HepG2 (cell line): ENCODE measurements around the gene ORM1. TPM values are rescaled to one million over a fixed set of nuclear protein-coding genes. Genes with fewer than 3 reads are reported as not detected.

Experiments used
- ATAC-seq: fragments of 200-7000 bp; cut with Tn5 transposase; 3 replicates; pipeline ENCODE4 v1.9.1; 2020; ENCODE audit warnings: mild to moderate bottlenecking, moderate library complexity
- BruUV-seq: library from RNA; stranded (reverse); fragments of 400-500 nt; replicated peaks from 2 replicates; lab custom pipeline; 2021; lab: Mats Ljungman, UMichigan
- CTCF ChIA-PET: fragments of 300-600 bp; formaldehyde crosslinking; extraction: SDS; loops from one replicate; lab custom pipeline; 2021; ENCODE audit warnings: low total read pairs, inconsistent platforms, low intra/inter-chr PET ratio; lab: Yijun Ruan, JAX
- POLR2A ChIA-PET: fragments of 350-600 bp; sonication (Branson Sonifier 250); formaldehyde crosslinking; loops from one replicate; lab custom pipeline; 2020; ENCODE audit warnings: antibody characterized with exemption, inconsistent platforms; lab: Yijun Ruan, JAX
- DNase-seq: peaks from one replicate; pipeline ENCODE4 v3.0.0-alpha.2; 2015; ENCODE audit warnings: low spot score
- FAIRE-seq: peaks from 3 replicates; lab custom pipeline; 2011; peaks lifted over from hg19 to GRCh38; lab: Jason Lieb, UNC
- H2AFZ ChIP-seq: one replicate; pipeline ENCODE4 v1.6.1; 2011; ENCODE audit warnings: low read length, inconsistent platforms
- H3K27ac ChIP-seq: fragments of 300-600 bp; 3 replicates; pipeline ENCODE4 v1.8.0; 2011; ENCODE audit warnings: mixed run types, mild to moderate bottlenecking, mixed read lengths, low read length, inconsistent platforms; ENCODE audit not compliant: insufficient read depth; ENCODE audit errors: extremely low read length
- H3K27me3 ChIP-seq, 2 experiments: fragments of 200-600 bp in 1 of 2; 2 replicates in 1 of 2; 3 replicates in 1 of 2; pipeline versions ENCODE4 v1.6.0 to v1.8.0; 2011; ENCODE audit warnings: low read length in 2 of 2, mild to moderate bottlenecking in 2 of 2, moderate library complexity in 2 of 2, inconsistent platforms in 1 of 2; ENCODE audit not compliant: insufficient read depth in 2 of 2, control insufficient read depth in 1 of 2
- H3K36me3 ChIP-seq, 2 experiments: fragments of 200-600 bp in 1 of 2; replicated peaks in 1 of 2; 2 replicates in 1 of 2; 3 replicates in 1 of 2; pipeline versions ENCODE4 v1.5.1 to v1.8.0; 2011; ENCODE audit warnings: low read length in 2 of 2, inconsistent platforms in 1 of 2; ENCODE audit not compliant: insufficient read depth in 2 of 2, control insufficient read depth in 1 of 2
- H3K4me1 ChIP-seq: 2 replicates; pipeline ENCODE4 v1.5.1; 2012; ENCODE audit warnings: low read length, inconsistent platforms; ENCODE audit not compliant: insufficient read depth
- H3K4me2 ChIP-seq: 2 replicates; pipeline ENCODE4 v1.6.0; 2011; ENCODE audit warnings: low read depth, low read length, inconsistent platforms
- H3K4me3 ChIP-seq, 3 experiments: fragments of 200-600 bp in 1 of 3; sonication (generic), shearing (Covaris generic) in 1 of 3; replicated peaks in 1 of 3; 2 replicates each; pipeline ENCODE4 v1.5.1; 2011 to 2016; ENCODE audit warnings: low read length in 3 of 3, inconsistent platforms in 2 of 3, low read depth in 2 of 3, mild to moderate bottlenecking in 2 of 3, control low read depth in 1 of 3, mixed read lengths in 1 of 3; ENCODE audit not compliant: insufficient read depth in 1 of 3
- H3K79me2 ChIP-seq: one replicate; pipeline ENCODE4 v1.6.1; 2011; ENCODE audit warnings: low read length, inconsistent platforms; ENCODE audit not compliant: insufficient read depth
- H3K9ac ChIP-seq: 2 replicates; pipeline ENCODE4 v1.6.0; 2011; ENCODE audit warnings: mild to moderate bottlenecking, low read depth, low read length, inconsistent platforms; ENCODE audit not compliant: insufficient read depth
- H3K9me3 ChIP-seq: 2 replicates; pipeline ENCODE4 v1.5.1; 2012; ENCODE audit warnings: mild to moderate bottlenecking, low read length
- H4K20me1 ChIP-seq: 2 replicates; pipeline ENCODE4 v1.6.0; 2011; ENCODE audit warnings: inconsistent platforms, mild to moderate bottlenecking, low read length, moderate library complexity; ENCODE audit not compliant: insufficient read depth
- ISL2 ChIP-seq: sonication (generic); formaldehyde crosslinking; IDR thresholded peaks from 2 replicates; pipeline ENCODE4 v1.5.0; 2020; ENCODE audit warnings: missing genetic modification reagents
- MLLT10 ChIP-seq: sonication (generic); formaldehyde crosslinking; IDR thresholded peaks from 2 replicates; pipeline ENCODE4 v1.4.0; 2020; ENCODE audit warnings: missing genetic modification reagents
- NFIB ChIP-seq: sonication (generic); formaldehyde crosslinking; IDR thresholded peaks from 2 replicates; pipeline ENCODE4 v1.9.0; 2021; ENCODE audit warnings: missing genetic modification reagents, mild to moderate bottlenecking, borderline replicate concordance
- TBX2 ChIP-seq: sonication (generic); formaldehyde crosslinking; IDR thresholded peaks from 2 replicates; pipeline ENCODE4 v1.5.0; 2020; ENCODE audit warnings: missing genetic modification reagents, mild to moderate bottlenecking, borderline replicate concordance
- ZBTB4 ChIP-seq: sonication (generic); formaldehyde crosslinking; IDR thresholded peaks from 2 replicates; pipeline ENCODE4 v1.4.0; 2020; ENCODE audit warnings: missing genetic modification reagents, mild to moderate bottlenecking, borderline replicate concordance
- ZFP36 ChIP-seq: fragments of 150-350 bp; IDR thresholded peaks from 2 replicates; pipeline ENCODE4 v1.6.1; 2018; ENCODE audit warnings: borderline replicate concordance, low read length, low read depth; ENCODE audit not compliant: partially characterized antibody
- ZNF263 ChIP-seq: sonication (generic); formaldehyde crosslinking; IDR thresholded peaks from 2 replicates; pipeline ENCODE4 v1.4.0; 2020; ENCODE audit warnings: missing genetic modification reagents
- ZNF672 ChIP-seq: sonication (generic); formaldehyde crosslinking; IDR thresholded peaks from 2 replicates; pipeline ENCODE4 v1.8.1; 2022; ENCODE audit warnings: missing genetic modification reagents
- ZNF83 ChIP-seq: sonication (generic); formaldehyde crosslinking; IDR thresholded peaks from 2 replicates; pipeline ENCODE4 v1.4.0; 2020; ENCODE audit warnings: missing genetic modification reagents, mild to moderate bottlenecking, borderline replicate concordance
- ZXDC ChIP-seq: sonication (generic); formaldehyde crosslinking; IDR thresholded peaks from 2 replicates; pipeline ENCODE4 v1.5.0; 2020; ENCODE audit warnings: mild to moderate bottlenecking, missing genetic modification reagents
- WGBS: methylation state at CpG from one replicate; pipeline ENCODE4 v1.1.6; 2017; ENCODE audit warnings: low lambda C conversion rate; 5-methylcytosine and 5-hydroxymethylcytosine counted together
- in situ Hi-C: cut with HindIII; loops from 2 replicates; pipeline ENCODE4 v1.10.0; 2017; ENCODE audit warnings: low pct_unique_long_range_greater_than_20kb; ENCODE audit not compliant: extremely low pct_ligation_motif_present
- intact Hi-C: fragments of 100-400 bp; cut with micrococcal nuclease; formaldehyde crosslinking; loops from one replicate; pipeline ENCODE4 v1.10.0; 2022; ENCODE audit not compliant: unreplicated experiment
- polyA plus RNA-seq, 8 experiments: library from polyadenylated mRNA; depleted of rRNA in 3 of 8; stranded (reverse) in 7 of 8; unstranded in 1 of 8; fragments of >200 nt; fragmentation: Illumina TruSeq in 4 of 8; extraction: Trizol in 4 of 8; gene quantifications; 2 replicates each; pipeline versions ENCODE4 v1.2.1 to v1.2.3, GENCODE V29; 2011 to 2016; ENCODE audit warnings: low read depth in 4 of 8, missing spikeins in 1 of 8, mixed read lengths in 1 of 8; ENCODE audit not compliant: insufficient read depth in 1 of 8
- total RNA-seq, 5 experiments: library from RNA; depleted of rRNA; stranded (reverse); fragments of >200 nt; fragmentation: Illumina TruSeq; extraction: Trizol; gene quantifications; 2 replicates each; pipeline ENCODE4 v1.2.3, GENCODE V29; 2016; ENCODE audit warnings: low read depth in 1 of 5

Gene ORM1
- total and polyA plus RNA-seq, 2 of the 13 experiments (the other 11 are each of a cell fraction or from before 2014, with no cell fraction given), result 699 to 1,180 TPM

GRCh38 chr9:114301798-114302565 is 20.9 kb upstream of the ORM1 start:
- peaks cover 35 to 88% of the 10 kb centered on the region in 2 experiments for H3K36me3 ChIP-seq
- ATAC-seq (no peak), DNase-seq (no peak), FAIRE-seq (no peak)
- WGBS, result 94% methylated on average over 11 of the region's 15 CpGs
- in situ Hi-C loops (no loop called here), intact Hi-C loops (no loop called here)
- no peak overlapping the region for H3K4me3 ChIP-seq
- no peak overlapping the region for H2AFZ ChIP-seq
- no peaks in the 10 kb centered on the region for H3K27me3 ChIP-seq
- H3K9me3 ChIP-seq, result no peaks in the 10 kb centered on the region
- ChIA-PET CTCF (no interaction called here), POLR2A (interaction anchor here (0.7 kb wide), 1 partner anchor 194 kb away, joined by 3 read pairs; no protein-coding TSS in a partner anchor)
- H3K9ac ChIP-seq, result no peak overlapping the region
- BruUV-seq, result no TSS peak
- H3K4me1 ChIP-seq, result peaks cover 13% of the 10 kb centered on the region
- H3K27ac ChIP-seq, result no peak overlapping the region
- no peaks in the 10 kb centered on the region for H4K20me1 ChIP-seq
- H3K79me2 ChIP-seq, result no peaks in the 10 kb centered on the region
- H3K4me2 ChIP-seq, result no peak overlapping the region
- TF ChIP-seq MLLT10 (CRISPR knock-in tag), result no peak
- no peak for TF ChIP-seq ZXDC (CRISPR knock-in tag)
- TF ChIP-seq ZNF263 (CRISPR knock-in tag), result no peak
- no peak for TF ChIP-seq ISL2 (CRISPR knock-in tag)
- TF ChIP-seq NFIB, result no peak
- TF ChIP-seq ZBTB4 (CRISPR knock-in tag), result no peak
- TF ChIP-seq ZFP36, result no peak
- no peak for TF ChIP-seq ZNF83 (CRISPR knock-in tag)
- TF ChIP-seq ZNF672, result no peak
- no peak for TF ChIP-seq TBX2 (CRISPR knock-in tag)
